GM18511 (cell line): ENCODE measurements around the gene PLEKHA8.
"Not testable (repeated sequence)": the region's sequence is repeated elsewhere in the genome, so short reads cannot be mapped to it uniquely, and the experiment has no call there.

Source experiments
- ATAC-seq: cut with Tn5 transposase; IDR thresholded peaks from one replicate; pipeline ENCODE4 v1.9.1; 2021; ENCODE audit warnings: mild to moderate bottlenecking, moderate library complexity; ENCODE audit not compliant: unreplicated experiment

The PLEKHA8 gene

GRCh38 chr7:30093420-30093952, 65.3 kb downstream of the PLEKHA8 start:
- no peak for ATAC-seq

- not testable (repeated sequence) for ATAC-seq
These were observed 70.4 kb downstream of the PLEKHA8 start for GRCh38 chr7:30098599-30098998.

- no peak for ATAC-seq
These were observed 74.1 kb downstream of the PLEKHA8 start for GRCh38 chr7:30102281-30102680.

- ATAC-seq = no peak
These were observed 75.9 kb downstream of the PLEKHA8 start for GRCh38 chr7:30104157-30104556.

- no peak for ATAC-seq
These were observed 84.0 kb downstream of the PLEKHA8 start for GRCh38 chr7:30112103-30112713.

GRCh38 chr7:30113144-30113543, 84.9 kb downstream of the PLEKHA8 start:
- no peak for ATAC-seq

- no peak for ATAC-seq
These were observed 86.5 kb downstream of the PLEKHA8 start for GRCh38 chr7:30114536-30115238.

- no peak for ATAC-seq
These were observed 87.6 kb downstream of the PLEKHA8 start for GRCh38 chr7:30115709-30116297.

- ATAC-seq = no peak
These were observed 88.6 kb downstream of the PLEKHA8 start for GRCh38 chr7:30116771-30117170.

GRCh38 chr7:30117896-30118295, 89.7 kb downstream of the PLEKHA8 start:
- no peak for ATAC-seq

GRCh38 chr7:30119890-30120577, 91.8 kb downstream of the PLEKHA8 start:
- ATAC-seq = no peak

- peak; percentile 2 for ATAC-seq
These were observed 105.8 kb downstream of the PLEKHA8 start for GRCh38 chr7:30133736-30134610.

- ATAC-seq = peak; percentile 86
These were observed 106.5 kb downstream of the PLEKHA8 start, which contains the start of gene MTURN for GRCh38 chr7:30134611-30135300. TSS of gene MTURN (plus strand) at chr7:30134986. CDS start at chr7:30135137, 151 bp downstream.

- peak; percentile 37 for ATAC-seq
These were observed 107.3 kb downstream of the PLEKHA8 start for GRCh38 chr7:30135301-30136116.

GRCh38 chr7:30136117-30136731, 108.0 kb downstream of the PLEKHA8 start:
- no peak for ATAC-seq

GRCh38 chr7:30136743-30137485, 108.7 kb downstream of the PLEKHA8 start:
- no peak for ATAC-seq

- no peak for ATAC-seq
These were observed 111.7 kb downstream of the PLEKHA8 start for GRCh38 chr7:30139836-30140384.
